ENCODE results near the gene TGFBR3. TPM values are rescaled to one million over a fixed set of nuclear protein-coding genes. Genes with fewer than 3 reads are reported as not detected.
A peak's percentile ranks its signal among the peaks of the same experiment; 100 is the strongest.

The TGFBR3 gene
- total and polyA plus RNA-seq, 2 of the 8 experiments (the other 6 are each of a cell fraction or from before 2014, with no cell fraction given) = 2.0 to 6.1 TPM

DNA sequence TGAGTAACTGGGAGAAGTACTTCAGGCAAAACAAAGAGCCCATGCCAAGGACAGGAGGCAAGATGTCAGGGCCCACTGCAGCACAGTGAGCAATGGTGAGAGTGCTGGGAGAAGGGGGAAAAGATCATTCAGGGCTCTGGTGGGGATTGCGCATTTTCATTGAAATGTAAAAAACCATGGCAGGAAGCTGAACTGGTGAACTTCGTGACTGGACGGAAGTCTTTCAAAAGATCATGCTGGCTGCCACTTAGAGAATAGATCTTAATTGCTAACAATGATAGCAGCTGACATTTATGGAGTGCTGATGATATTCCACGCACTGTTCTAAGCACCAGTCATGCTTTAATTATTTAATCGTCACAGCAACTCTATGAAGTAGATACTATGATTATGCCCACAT lies 107.0 kb downstream of the TGFBR3 start:
- peaks cover 3% of the 10 kb centered on the region; the same call in 1 of the 2 replicates for H3K79me1 ChIP-seq (ENCODE audit: low read depth, low read length)
- no peak for DNase-seq (ENCODE audit: low read depth in 1 of 2, low spot score in 2 of 2)
- H4K20me1 ChIP-seq (replicated peaks in 1 of 2; ENCODE audit: control insufficient read depth in 1 of 2, insufficient read depth in 2 of 2, low read length in 2 of 2) = no peaks in the 10 kb centered on the region
- H4K5ac ChIP-seq (ENCODE audit: insufficient read length, low read depth, low read length) = no peak overlapping the region
- H2BK120ac ChIP-seq (replicated peaks; ENCODE audit: low read depth, low read length) = no peak overlapping the region
- H3K18ac ChIP-seq (ENCODE audit: extremely low read depth, low read length) = no peak overlapping the region
- H3K4me3 ChIP-seq (ENCODE audit: extremely low read depth in 1 of 4, insufficient read depth in 2 of 4, low read depth in 3 of 4, low read length in 4 of 4) = no peak overlapping the region
- no peak overlapping the region for H2BK15ac ChIP-seq (ENCODE audit: low read length)
- no peaks in the 10 kb centered on the region for H3K23me2 ChIP-seq (ENCODE audit: low read depth, low read length)
- no peaks in the 10 kb centered on the region for H3K27me3 ChIP-seq (replicated peaks in 1 of 4; ENCODE audit: control insufficient read depth in 3 of 4, extremely low read depth in 1 of 4, insufficient read depth in 3 of 4, low read length in 3 of 4)
- WGBS, 2 experiments (ENCODE audit: extremely low coverage in 1 of 2, insufficient coverage in 1 of 2, insufficient read length in 1 of 2, insufficient replicate concordance in 2 of 2, low coverage in 1 of 2, low lambda C conversion rate in 2 of 2, missing lambda C conversion rate in 1 of 2) = 56% methylated on average over 5 of the region's 5 CpGs; no CpG with 5 or more reads in 1 of the 2 experiments
- FAIRE-seq = no peak
- H3K23ac ChIP-seq (ENCODE audit: insufficient read length) = no peak overlapping the region
- H2BK12ac ChIP-seq (ENCODE audit: low read depth, low read length) = no peak overlapping the region
- no peaks in the 10 kb centered on the region for H3K79me2 ChIP-seq (ENCODE audit: control insufficient read depth in 1 of 2, insufficient read depth in 2 of 2, low read length in 2 of 2)
- POLR2A ChIA-PET (ENCODE audit: partially characterized antibody) = no interaction called here
- no peak overlapping the region for H2AFZ ChIP-seq (ENCODE audit: low read length)
- no peak overlapping the region for H3K4ac ChIP-seq (replicated peaks; ENCODE audit: insufficient read length, low read depth, low read length)
- H3K36me3 ChIP-seq (ENCODE audit: control insufficient read depth in 2 of 4, insufficient read depth in 4 of 4, low read length in 3 of 4) = no peaks in the 10 kb centered on the region
- no peak overlapping the region for H2BK20ac ChIP-seq (ENCODE audit: low read length)
- peaks cover 0 to 11% (median 3%) of the 10 kb centered on the region in 4 experiments; a peak in 4 of 7 replicates for H3K4me1 ChIP-seq (replicated peaks in 1 of 4; ENCODE audit: control insufficient read depth in 3 of 4, insufficient read depth in 4 of 4, low read length in 3 of 4)
- H4K91ac ChIP-seq (replicated peaks; ENCODE audit: insufficient read length, low read length) = no peak overlapping the region
- CTCF ChIA-PET (ENCODE audit: partially characterized antibody) = no interaction called here
- H3K9ac ChIP-seq (replicated peaks in 1 of 4; ENCODE audit: extremely low read depth in 1 of 4, low read depth in 3 of 4, low read length in 3 of 4) = no peak overlapping the region
- H2AK5ac ChIP-seq (ENCODE audit: low read depth, low read length) = no peak overlapping the region
- H3K56ac ChIP-seq (replicated peaks; ENCODE audit: insufficient read length, low read depth, low read length) = no peak overlapping the region
- no peaks in the 10 kb centered on the region for H3K9me3 ChIP-seq (ENCODE audit: insufficient read depth in 2 of 2, low read depth in 1 of 2, low read length in 1 of 2)
- no peak overlapping the region for H3K14ac ChIP-seq (ENCODE audit: insufficient read length)
- H4K8ac ChIP-seq (ENCODE audit: extremely low read depth, insufficient read depth, low read length) = no peak overlapping the region
- no peak overlapping the region for H3K27ac ChIP-seq (ENCODE audit: low read depth, low read length)
- 0 out of 2 replicates have a peak overlapping the region, but pooled peaks have one; percentile 30 for H2BK5ac ChIP-seq (ENCODE audit: low read depth, low read length)
- no peak overlapping the region for H3K4me2 ChIP-seq (ENCODE audit: insufficient read depth in 1 of 2, low read depth in 2 of 2, low read length in 2 of 2)
- TF ChIP-seq CBX5 (IDR thresholded peaks at IDR 0.05; ENCODE audit: low read depth, low read length) (no peak), PHF8 (conservative IDR thresholded peaks at IDR 0.05; ENCODE audit: low read depth, low read length) (no peak), RFX5 (IDR thresholded peaks at IDR 0.05; ENCODE audit: borderline replicate concordance, low read depth, low read length) (no peak), FOSL1 (IDR thresholded peaks at IDR 0.05; ENCODE audit: insufficient read depth, low read depth, low read length) (no peak), EZH2 (IDR thresholded peaks at IDR 0.05; ENCODE audit: low read depth, low read length, severe bottlenecking) (no peak), TEAD4 (IDR thresholded peaks at IDR 0.05; ENCODE audit: low read depth, low read length) (no peak), HDAC6 (IDR thresholded peaks at IDR 0.05; ENCODE audit: low read depth, low read length) (no peak)

All from H1 (cell line).